ENCODE results near the gene LBP. TPM values are rescaled to one million over a fixed set of nuclear protein-coding genes. Genes with fewer than 3 reads are reported as not detected.

The LBP gene
- total RNA-seq, 1 experiment from 2014 or later: 0.52 TPM

- Mint-ChIP-seq H3K4me3 (no peak overlapping the region), H3K27me3 (ENCODE audit: low read depth) (peaks cover 3% of the 10 kb centered on the region), H3K36me3 (ENCODE audit: insufficient read depth in 1 of 3, low read depth in 3 of 3) (no peaks in the 10 kb centered on the region), H3K9me3 (no peaks in the 10 kb centered on the region), H3K4me1 (peaks cover 5 to 15% of the 10 kb centered on the region in 2 experiments), H3K27ac (no peak overlapping the region)
- no peak overlapping the region for H3K23ac ChIP-seq (ENCODE audit: insufficient read length, low read depth, low read length)
- H3K79me1 ChIP-seq (ENCODE audit: insufficient read depth, low read depth, low read length, poor library complexity, severe bottlenecking): no peaks in the 10 kb centered on the region
- H2AK5ac ChIP-seq (ENCODE audit: insufficient read length, low read length): no peak overlapping the region
- no peaks in the 10 kb centered on the region for H3K79me2 ChIP-seq (ENCODE audit: insufficient read depth, low read length)
- no peak overlapping the region for H4K91ac ChIP-seq (ENCODE audit: insufficient read length, low read depth, low read length)
- H3K56ac ChIP-seq (ENCODE audit: insufficient read length, low read depth, low read length): no peak overlapping the region
- H2BK15ac ChIP-seq (ENCODE audit: low read depth, low read length): no peak overlapping the region
- H4K5ac ChIP-seq (ENCODE audit: insufficient read length, low read depth, low read length): no peak overlapping the region
- H3K4me1 ChIP-seq (ENCODE audit: insufficient read depth, low read length): no peaks in the 10 kb centered on the region
- H3K23me2 ChIP-seq (ENCODE audit: insufficient read length, low read depth, low read length, poor library complexity, severe bottlenecking): no peaks in the 10 kb centered on the region
- no peak overlapping the region for H3K27ac ChIP-seq (ENCODE audit: insufficient read length, low read depth, low read length)
- no peak overlapping the region for H2AFZ ChIP-seq (ENCODE audit: low read length)
- no peak overlapping the region for H2BK5ac ChIP-seq (ENCODE audit: insufficient read length, low read length)
- H3K14ac ChIP-seq (ENCODE audit: insufficient read depth, low read length): no peak overlapping the region
- no peaks in the 10 kb centered on the region for H3K27me3 ChIP-seq (ENCODE audit: insufficient read depth, low read length)
- no peak overlapping the region for H3K4ac ChIP-seq (ENCODE audit: low read depth, low read length)
- no peak overlapping the region for H4K8ac ChIP-seq (replicated peaks; ENCODE audit: insufficient read length, low read depth, low read length)
- no peak for TF ChIP-seq CTCF (conservative IDR thresholded peaks at IDR 0.05)
- DNase-seq: no peak
- H2BK20ac ChIP-seq (ENCODE audit: low read depth, low read length, poor library complexity, severe bottlenecking): no peak overlapping the region
- H3K9me3 ChIP-seq (ENCODE audit: control insufficient read depth, low read depth, low read length): no peaks in the 10 kb centered on the region
- no CpG with 5 or more reads among the region's 4 CpGs for WGBS (ENCODE audit: extremely low coverage, insufficient read length, low lambda C conversion rate)
- no peak overlapping the region for H3K9ac ChIP-seq (ENCODE audit: extremely low read depth, insufficient read length, low read length)
- no peak overlapping the region for H3T11ph ChIP-seq (ENCODE audit: low read length)
- no peak overlapping the region for H3K18ac ChIP-seq (ENCODE audit: insufficient read length, low read depth, low read length)
- no peak overlapping the region for H2BK12ac ChIP-seq (ENCODE audit: insufficient read length, low read depth, low read length)
- H2BK120ac ChIP-seq (ENCODE audit: low read depth, low read length, poor library complexity, severe bottlenecking): no peak overlapping the region
- H4K20me1 ChIP-seq (ENCODE audit: control insufficient read depth, insufficient read depth, insufficient read length): no peaks in the 10 kb centered on the region
- H3K4me2 ChIP-seq (ENCODE audit: insufficient read depth, insufficient read length, low read length): no peak overlapping the region
These were observed 40.7 kb upstream of the LBP start for GRCh38 chr20:38305541-38305940.

Data from H9 (cell line).